Activated CD4-positive, CD25-positive, alpha-beta regulatory T cell treated with anti-CD3 and anti-CD28 coated beads, Interleukin-2, amount 50 U/mL, for 16 hours (primary cell): Measurements from ENCODE around the gene KCNK1.

Source experiments
- DNase-seq: peaks from one replicate; pipeline ENCODE4 v3.0.0-alpha.2; 2020; ENCODE audit warnings: low read depth, low spot score

Gene KCNK1

DNA sequence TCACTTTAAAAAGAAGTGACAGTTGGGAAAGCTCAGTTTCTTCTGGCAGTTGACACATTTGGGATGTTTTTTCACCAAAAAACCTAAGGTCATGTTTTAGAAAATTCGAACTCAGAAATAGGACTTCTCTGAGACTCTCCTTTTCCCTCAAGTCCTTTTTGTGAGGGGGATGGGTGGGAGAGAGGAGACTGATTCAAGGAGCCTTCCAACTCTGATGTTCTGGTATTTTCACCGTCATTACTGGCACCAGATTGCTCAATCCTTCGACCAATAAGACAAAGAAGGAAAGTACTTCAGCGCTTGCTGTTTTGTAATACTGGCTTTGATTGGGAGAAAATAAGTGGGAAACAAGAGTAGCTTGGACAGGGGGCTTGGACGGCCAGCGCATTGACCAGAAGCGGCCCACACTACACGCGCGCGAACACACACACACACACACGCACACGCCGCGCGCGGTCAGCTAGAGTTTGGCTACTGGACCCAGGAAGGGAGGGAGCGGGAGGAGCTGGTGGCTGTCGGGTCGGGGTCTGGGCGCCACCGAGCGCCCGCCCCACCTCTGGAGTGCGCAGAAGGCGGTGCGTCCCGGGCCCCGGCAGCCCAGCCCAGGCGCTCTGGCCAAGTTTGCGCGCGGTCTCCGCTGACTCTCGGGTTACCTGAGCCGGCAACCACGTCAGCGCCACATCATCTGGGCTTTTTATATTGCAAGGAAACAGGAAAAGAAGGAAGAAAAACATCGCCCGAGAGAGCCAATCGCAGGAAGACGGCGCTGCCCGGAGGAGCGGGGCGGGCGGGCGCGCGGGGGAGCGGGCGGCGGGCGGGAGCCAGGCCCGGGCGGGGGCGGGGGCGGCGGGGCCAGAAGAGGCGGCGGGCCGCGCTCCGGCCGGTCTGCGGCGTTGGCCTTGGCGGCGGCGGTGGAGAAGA is at the start of gene KCNK1:
Gene KCNK1 (plus strand): TSS at position 855 of the 921 bp plus-strand sequence. CDS start 66 bp downstream, at position 921.
- no peak for DNase-seq

DNA sequence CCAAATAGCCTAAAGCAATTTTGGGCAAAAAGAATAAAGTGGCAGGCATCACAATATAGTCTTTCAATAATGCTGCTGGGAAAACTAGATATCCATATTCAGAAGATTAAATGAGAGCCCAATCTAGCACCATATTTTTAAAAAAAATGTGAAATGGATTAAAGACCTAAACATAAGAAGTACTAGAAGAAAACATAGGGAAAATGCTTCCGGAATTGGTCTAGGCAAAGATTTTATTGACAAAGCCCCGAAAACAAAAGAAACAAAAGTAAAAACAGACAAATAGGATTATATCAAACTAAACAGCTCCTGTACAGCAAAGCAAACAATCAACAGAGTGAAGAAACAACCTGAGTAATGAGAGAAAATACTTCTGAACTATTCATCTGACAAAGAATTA is 48.6 kb upstream of the KCNK1 start:
- DNase-seq: no peak

DNA sequence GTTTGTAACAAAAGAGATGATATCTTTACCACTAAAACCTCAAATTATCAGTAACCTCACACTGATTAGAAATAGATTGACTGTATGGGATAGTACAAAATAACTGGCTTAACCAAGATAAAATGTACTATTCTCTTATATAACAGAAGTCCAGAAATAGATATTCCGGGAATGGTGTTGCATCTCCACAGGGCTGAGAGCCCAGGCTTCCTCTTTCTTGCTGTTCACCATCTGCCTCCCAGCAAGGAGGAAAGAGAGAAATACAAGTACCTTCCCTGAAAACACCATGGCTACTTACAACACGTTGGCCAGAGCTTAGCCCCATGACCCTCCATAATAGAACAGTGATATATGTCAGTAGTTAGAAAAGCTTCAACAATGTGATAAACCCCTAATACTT is 47.0 kb upstream of the KCNK1 start:
- DNase-seq: no peak

DNA sequence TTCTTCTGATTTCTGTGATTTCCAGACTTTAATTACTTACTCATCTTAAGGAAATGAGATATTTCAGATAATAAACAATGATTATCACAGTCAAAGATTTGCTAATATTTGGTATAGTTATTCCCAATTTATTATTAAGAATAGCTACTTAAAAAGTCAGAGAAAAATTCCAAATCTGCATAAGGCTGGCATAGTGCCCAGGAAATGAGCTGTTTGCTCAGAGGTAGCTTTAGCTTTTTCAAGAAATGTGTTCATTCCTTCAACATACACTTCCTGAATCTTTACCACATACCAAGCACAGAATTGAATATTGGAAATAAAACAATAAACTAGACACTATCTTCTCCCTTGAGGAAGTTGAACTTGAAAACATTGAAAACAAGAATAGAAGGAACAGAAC is 44.3 kb upstream of the KCNK1 start:
- DNase-seq: no peak

DNA sequence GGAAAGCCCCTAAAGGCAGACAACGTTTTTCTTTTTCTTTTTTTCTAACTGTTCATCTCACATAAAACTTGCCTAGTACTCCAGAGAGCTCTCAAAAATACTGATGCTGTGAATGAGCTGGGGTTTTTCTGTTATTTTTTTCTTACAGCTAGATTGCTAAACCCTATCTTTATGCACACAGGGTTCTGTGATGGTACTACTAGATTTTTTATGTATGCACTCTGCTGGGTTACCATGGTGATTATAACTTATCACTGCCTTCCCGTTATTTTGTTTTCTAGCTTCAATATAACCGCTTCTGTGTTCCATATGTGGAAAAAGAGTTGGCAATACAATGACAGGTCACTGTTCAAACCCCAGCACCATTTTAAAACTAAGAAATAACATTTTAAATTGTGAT is 43.7 kb upstream of the KCNK1 start:
- no peak for DNase-seq

DNA sequence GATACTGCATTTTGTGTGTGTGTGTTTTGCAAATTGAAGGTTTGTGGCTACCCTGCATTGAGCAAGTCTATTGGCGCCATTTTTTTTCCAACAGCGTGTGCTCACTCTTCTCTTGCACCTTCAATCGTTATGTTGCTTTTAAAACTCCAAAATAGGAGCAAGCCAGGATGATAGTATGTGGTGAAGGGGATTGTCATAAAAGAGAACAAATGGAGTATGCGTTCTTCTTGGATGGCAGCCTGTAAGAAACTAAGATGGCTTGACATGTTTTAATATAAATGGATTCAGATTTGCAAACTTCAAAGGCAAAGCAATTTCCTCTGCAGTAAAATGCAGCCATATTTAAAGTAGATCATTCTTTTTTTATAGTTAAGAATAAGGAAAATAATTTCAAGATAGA is 43.2 kb upstream of the KCNK1 start:
- no peak for DNase-seq

DNA sequence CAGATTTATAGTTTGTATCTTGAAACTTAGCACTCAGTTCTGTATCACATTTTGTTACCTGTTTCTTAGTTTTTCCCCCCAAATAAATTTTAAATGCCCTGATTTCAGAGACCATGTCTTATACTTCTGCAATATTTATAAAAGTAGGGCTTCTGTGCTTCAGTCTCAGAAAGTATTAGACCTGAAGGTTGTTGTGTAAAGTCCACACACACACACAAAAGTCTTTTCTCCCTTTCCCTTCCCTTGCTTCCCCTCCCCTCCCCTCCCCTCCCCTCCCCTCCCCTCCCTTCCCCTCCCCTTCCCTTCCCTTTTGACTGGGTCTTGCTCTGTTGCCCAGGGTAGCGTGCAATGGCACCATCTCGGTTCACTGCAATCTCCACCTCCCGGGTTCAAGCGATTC is 41.0 kb upstream of the KCNK1 start:
- no peak for DNase-seq

DNA sequence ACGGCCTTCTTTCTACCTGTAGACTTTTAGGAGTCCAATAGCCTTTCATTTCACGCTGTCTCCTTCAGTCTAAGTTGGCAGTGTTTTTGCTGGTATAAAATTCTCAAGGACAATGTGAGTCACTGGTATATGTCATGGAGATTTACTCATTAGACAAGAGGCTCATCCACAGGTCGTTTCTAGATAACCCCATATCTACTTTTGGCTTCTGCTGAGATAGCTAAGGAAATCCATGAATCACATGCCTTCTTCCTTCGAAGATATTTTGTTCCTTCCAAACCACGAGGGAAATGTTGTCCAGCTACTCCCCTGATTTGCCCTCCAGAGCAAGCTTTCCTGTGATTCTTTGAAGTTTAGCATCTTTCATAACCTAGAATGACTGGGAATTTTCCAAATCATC is 38.5 kb upstream of the KCNK1 start:
- DNase-seq: no peak

DNA sequence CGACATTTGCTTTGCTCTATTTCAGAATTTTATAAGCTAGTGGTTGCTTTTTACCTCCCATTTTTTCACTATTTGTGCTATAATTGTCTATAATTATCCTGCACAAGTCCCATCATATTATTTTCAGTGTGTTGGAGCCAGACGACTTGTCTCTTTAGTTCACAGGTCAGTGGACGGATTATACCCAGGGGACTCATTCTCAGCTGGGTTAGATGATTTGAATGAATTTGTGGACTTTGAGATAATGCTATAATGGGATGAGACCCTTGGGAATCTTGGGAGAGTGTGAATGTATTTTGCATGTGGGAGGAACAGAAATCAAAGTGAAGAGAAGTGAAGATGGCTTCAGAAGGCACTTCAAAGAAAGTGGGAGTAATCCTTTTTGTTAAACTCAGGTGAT is 31.5 kb upstream of the KCNK1 start:
- DNase-seq: no peak

DNA sequence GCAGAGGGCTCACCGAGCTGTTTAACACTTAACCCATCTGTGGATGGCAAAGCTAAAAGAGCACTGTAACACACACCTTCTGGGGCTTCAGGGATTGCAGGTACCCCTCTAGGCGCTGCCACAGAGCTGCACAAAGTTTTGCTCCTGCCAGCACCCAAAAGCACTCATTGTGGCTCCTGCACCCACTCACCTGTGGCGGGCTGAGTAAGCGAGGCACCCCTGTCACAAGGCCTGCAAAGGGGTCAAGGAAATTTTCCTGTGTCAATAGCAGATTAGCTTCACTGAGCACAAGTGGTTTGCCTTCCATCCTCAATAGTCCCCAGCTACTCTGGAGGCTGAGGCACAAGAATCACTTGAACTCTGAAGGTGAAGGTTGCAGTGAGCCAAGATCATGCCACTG is 29.5 kb upstream of the KCNK1 start:
- no peak for DNase-seq

DNA sequence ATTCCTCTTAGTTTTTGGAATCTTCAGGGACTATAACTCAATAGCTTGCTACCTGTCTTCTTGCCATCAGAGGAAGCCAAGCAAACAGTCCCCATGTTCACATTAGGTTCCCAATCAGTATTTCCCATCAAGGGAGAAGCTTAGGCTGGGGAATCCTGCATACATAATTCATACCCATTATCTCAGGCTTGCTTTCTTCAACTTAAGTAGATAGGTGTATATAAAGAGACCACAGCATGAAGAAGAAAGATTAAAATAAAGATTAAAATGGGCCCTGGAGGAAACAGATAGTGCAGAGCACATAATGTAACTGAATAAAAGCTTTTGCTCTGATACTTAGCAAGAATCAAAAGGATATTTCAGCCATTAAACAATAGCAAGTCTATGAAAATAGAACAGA is 29.0 kb upstream of the KCNK1 start:
- DNase-seq: no peak

DNA sequence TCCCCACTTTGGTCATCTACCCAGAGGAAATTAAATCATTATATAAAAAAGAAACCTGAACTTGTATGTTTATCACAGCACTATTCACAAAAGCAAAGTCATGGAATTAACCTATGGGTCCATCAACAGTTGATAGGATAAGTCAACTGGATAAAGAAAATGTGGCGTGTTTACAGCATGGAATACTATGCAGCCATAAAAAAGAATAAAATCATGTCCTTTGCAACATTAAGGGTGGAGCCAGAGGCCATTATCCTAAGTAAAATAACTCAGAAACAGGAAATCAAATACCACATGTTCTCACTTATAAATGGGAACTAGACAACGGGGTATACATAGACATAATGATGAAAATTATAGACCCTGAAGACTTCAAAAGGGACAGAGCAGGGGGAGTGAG is 27.6 kb upstream of the KCNK1 start:
- DNase-seq: no peak

DNA sequence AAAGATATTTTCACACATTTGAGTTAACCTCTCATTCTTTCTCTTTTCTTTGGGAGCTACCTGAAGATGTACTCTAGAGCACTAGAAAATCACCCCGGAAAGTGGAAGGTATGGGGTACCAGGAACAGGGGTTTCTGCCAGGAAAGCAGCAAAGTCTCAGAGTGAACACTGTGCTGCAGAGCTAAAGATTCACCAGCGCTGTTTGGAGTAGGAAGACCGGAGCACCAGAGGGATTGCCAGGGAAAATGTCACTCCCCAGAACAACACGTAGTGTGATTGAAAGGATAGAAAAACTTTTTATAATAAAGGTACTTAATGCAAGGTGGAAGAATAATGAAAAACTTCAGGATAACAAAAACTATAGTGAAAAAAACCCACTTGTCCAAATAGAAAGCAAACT is 26.7 kb upstream of the KCNK1 start:
- DNase-seq: no peak

DNA sequence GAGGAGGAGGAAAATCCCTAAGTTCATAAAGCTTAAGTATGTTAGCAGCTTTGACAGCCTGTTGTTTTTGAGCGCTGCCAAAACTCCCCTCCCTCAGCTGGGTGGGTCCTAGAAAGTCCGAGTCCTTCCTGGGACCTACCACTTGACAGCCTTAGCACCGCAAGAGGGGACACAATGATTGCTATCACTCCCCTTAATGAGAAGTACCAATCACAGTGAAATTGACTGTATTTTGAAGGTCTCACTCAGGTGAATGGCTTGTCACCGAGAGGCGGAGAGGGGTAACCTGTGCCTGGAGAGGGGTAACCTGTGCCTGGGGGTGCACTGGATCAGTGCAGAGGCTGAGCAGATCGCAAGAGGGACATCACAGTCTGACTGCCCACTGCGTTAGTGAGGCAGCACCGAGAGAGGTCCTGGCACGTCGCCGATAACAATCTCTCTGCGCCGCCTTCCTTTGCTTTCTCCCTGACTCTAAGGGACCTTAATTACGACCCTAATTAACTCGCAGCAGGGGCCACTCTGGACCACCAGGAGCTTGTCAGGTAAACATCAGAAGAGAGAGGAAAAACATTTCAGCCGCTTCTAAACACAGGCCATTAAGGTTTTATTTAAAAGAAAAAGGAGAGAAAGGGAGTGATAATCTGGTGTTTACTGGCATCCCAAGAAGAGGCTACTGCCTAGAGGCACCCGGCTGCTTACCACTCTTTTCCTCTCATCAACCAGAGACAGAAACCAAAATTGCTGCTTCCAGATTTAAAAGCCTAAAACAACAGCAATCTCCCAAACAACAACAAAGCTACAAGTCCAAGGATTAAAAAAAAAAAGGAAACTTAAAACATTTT is 25.7 kb upstream of the KCNK1 start:
- no peak for DNase-seq

DNA sequence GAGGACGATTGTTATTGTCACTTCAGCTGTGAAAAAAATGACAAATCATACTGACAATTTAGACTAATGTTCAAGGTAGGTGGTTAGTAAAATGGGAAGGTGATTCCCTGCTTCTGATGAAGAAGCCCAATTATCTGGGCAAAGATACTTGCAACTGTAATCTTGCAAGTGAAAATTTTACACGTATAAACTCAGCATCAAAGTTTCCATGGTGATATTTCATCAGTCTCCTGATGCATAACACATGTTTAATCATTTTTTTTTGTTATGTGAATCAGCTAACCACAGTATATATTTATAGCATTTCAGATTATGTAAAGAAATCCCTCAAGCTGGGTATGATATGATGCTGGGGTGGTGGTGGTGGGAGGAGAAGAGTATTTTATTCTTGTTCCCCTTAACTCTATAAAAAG is 16.4 kb upstream of the KCNK1 start:
- no peak for DNase-seq

DNA sequence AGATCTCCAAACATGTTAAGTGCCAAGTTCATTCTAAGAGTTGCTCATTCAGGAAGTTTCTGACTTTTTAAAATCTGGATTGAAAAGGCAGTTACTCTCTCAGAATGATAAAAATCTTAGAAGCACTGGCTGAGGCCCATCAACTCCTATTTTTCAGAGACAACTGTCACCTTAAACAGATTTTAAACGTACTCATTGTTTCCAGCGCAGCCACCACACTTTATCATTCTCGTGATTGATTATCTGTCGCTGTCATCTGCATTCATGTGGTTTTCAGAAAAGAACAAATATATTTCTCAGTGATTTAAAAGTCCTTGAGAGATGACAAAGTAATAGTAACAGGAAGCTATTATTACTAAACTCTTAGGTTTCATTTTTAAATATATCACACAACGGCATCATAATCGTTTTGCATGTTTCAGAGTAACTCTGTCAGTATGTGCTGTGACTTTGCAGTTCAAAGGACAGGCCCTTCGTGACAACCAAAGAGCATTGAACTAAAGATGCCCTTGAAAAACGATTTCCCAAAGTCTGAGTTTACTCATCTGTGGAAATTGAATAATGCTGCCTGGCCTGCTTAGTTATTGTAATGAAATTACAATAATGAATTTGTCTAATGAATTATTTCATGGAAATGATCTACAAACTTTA is 14.9 kb upstream of the KCNK1 start:
- DNase-seq: no peak

DNA sequence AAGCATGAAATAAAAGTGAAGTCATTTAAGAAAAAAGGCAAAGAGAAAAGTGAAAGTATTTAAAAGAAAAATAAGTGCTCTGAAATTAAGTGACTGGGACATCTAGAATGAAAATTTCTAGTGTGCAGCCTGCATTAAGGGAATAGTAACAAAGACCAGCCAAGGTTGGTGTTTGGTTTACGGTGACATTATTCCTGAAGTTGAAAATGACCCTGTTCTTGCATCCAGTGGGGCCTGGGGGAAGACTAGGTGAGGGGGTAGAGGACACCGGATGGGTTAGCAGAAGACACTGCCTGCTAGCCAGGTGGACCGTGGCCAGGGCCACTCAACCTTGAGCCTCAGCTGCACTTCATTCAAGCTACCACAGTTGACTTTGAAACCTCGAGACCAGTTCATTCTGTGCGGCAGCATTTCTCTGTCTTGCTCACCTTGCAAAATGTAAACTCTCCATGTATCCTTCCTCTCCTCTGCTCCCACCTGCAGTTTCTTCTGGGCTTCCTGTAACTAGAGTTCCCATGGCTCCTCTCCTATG is 14.3 kb upstream of the KCNK1 start:
- no peak for DNase-seq

DNA sequence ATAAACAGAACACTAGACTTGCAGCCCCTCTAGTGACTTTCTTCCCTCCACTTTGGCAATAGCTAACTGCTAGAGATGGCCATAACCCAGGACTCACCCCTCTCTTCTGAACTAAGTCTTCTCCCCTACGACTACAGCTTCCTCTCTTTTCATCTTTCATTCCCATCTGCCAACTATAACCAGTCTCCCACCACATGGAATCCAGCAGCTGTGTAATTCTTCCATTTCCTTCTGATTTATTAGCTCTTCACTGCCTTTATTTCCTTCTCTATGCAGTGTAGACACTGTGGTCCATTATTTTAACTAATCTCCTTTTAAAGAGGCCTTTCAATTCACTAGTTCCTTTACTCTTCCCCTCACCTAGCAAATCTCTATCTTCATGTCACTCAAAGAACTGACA is 13.4 kb upstream of the KCNK1 start:
- DNase-seq: no peak

DNA sequence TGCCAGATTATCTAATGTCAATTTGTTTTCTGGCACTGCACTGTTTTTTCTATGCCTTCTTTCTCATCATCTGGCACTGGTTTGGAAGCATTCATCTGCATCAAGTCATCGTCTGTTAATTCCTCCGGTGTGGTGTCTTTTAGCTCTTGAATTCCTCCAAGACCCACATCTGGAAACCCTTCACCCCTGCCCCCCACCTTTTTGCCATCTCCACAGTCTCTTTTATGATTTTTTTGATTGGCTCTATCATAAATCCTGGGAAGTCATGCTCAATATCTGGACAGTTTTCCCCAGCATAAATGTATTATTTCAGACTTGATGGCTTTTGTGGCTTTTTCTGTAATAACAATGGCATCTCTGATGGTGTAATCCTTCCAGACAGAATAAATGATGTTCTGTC is 10.4 kb upstream of the KCNK1 start:
- no peak for DNase-seq

DNA sequence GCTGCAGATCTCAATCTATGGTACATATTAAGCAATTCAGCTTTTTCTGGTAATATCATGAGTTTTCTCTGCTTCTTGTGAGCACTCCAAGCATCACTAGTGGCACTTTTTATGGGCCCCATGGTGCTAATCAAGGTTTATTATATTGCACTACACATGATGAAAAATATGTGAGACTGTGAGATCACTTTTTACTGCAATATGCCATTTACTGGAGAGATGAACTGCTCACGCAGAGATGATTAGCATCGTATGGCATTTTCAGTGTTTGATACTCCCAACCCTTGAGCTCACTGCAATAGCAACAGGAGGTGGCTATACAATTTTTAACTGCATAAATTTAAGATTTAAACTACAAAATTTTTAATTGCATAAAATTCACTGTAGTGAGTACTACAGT is 8.7 kb upstream of the KCNK1 start:
- DNase-seq: no peak

DNA sequence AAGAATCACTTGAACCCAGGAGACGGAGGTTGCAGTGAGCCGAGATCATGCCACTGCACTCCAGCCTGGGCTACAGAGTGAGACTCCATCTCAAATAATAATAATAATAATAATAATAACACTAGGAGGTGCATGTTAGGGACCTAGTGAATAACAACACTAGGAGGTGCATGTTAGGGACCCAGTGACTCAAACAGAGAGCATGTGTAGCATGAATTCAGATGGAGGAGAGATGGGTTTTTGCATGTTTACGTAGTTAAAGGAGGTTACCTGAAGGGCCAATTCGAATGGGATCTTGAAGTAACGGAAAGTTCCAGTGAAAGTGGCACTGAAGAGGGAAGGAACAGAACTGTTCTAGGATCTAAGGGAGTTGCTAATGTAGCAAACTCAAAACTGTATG is 7.1 kb upstream of the KCNK1 start:
- DNase-seq: no peak
